Muscle layer of duodenum (tissue), 2 donors: ENCODE measurements around the gene CLASP1.

Experiments used
- H3K27ac ChIP-seq: one replicate; pipeline ENCODE4 v1.7.0; 2013; ENCODE audit warnings: mild to moderate bottlenecking, low read length
- H3K27me3 ChIP-seq: one replicate; pipeline ENCODE4 v1.7.0; 2013; ENCODE audit warnings: low read depth, mild to moderate bottlenecking, control low read depth, low read length
- H3K36me3 ChIP-seq, 2 donors: one replicate each; pipeline ENCODE4 v1.7.0; 2013; ENCODE audit warnings: low read length in 2 of 2, control low read depth in 1 of 2, mild to moderate bottlenecking in 1 of 2; ENCODE audit not compliant: insufficient read depth in 2 of 2, control insufficient read depth in 1 of 2
- H3K4me1 ChIP-seq, 2 donors: one replicate each; pipeline ENCODE4 v1.7.0; 2013; ENCODE audit warnings: low read length in 2 of 2, mild to moderate bottlenecking in 2 of 2, control low read depth in 1 of 2, moderate library complexity in 1 of 2; ENCODE audit not compliant: insufficient read depth in 2 of 2, control insufficient read depth in 1 of 2
- H3K4me3 ChIP-seq, 2 donors: one replicate each; pipeline ENCODE4 v1.7.0; 2013; ENCODE audit warnings: low read length in 2 of 2, low read depth in 1 of 2, mild to moderate bottlenecking in 1 of 2
- H3K9me3 ChIP-seq, 2 donors: one replicate each; pipeline ENCODE4 v1.7.0; 2013; ENCODE audit warnings: low read length in 2 of 2, control low read depth in 1 of 2, mild to moderate bottlenecking in 1 of 2; ENCODE audit not compliant: control insufficient read depth in 1 of 2
- donor health status: healthy.

CLASP1 gene

GRCh38 chr2:121595012-121595891, 54.0 kb downstream of the CLASP1 start:
- peak overlapping the region; percentile 65 for H3K27ac ChIP-seq
- H3K4me1 ChIP-seq, result peaks cover 0 to 18% of the 10 kb centered on the region in 2 donors
- no peaks in the 10 kb centered on the region for H3K9me3 ChIP-seq

GRCh38 chr2:121591199-121591598, 58.1 kb downstream of the CLASP1 start:
- H3K27ac ChIP-seq, result no peak overlapping the region
- H3K4me3 ChIP-seq, result no peak overlapping the region
- H3K4me1 ChIP-seq, result peaks cover 0 to 6% of the 10 kb centered on the region in 2 donors
- peaks cover 4 to 7% of the 10 kb centered on the region in 2 donors for H3K36me3 ChIP-seq
- no peaks in the 10 kb centered on the region for H3K27me3 ChIP-seq
- H3K9me3 ChIP-seq, result no peaks in the 10 kb centered on the region

More at GRCh38 chr2:121595012-121595891, 54.0 kb downstream of the CLASP1 start:
- no peaks in the 10 kb centered on the region for H3K36me3 ChIP-seq
- H3K4me3 ChIP-seq, result no peak overlapping the region
- no peaks in the 10 kb centered on the region for H3K27me3 ChIP-seq

GRCh38 chr2:121588357-121588756, 60.9 kb downstream of the CLASP1 start:
- Histone ChIP-seq H3K4me3 (no peak overlapping the region), H3K27me3 (no peaks in the 10 kb centered on the region), H3K27ac (no peak overlapping the region), H3K36me3 (peaks cover 4 to 7% of the 10 kb centered on the region in 2 donors), H3K9me3 (no peaks in the 10 kb centered on the region), H3K4me1 (peaks cover 0 to 3% of the 10 kb centered on the region in 2 donors)

GRCh38 chr2:121587131-121587530, 62.1 kb downstream of the CLASP1 start:
- Histone ChIP-seq H3K27ac (no peak overlapping the region), H3K4me3 (no peak overlapping the region), H3K36me3 (peaks cover 4 to 7% of the 10 kb centered on the region in 2 donors), H3K9me3 (no peaks in the 10 kb centered on the region), H3K4me1 (peaks cover 0 to 3% of the 10 kb centered on the region in 2 donors), H3K27me3 (no peaks in the 10 kb centered on the region)

GRCh38 chr2:121584741-121585140, 64.5 kb downstream of the CLASP1 start:
- no peak overlapping the region for H3K27ac ChIP-seq
- H3K27me3 ChIP-seq, result no peaks in the 10 kb centered on the region
- no peak overlapping the region for H3K4me3 ChIP-seq
- peaks cover 0 to 12% of the 10 kb centered on the region in 2 donors for H3K4me1 ChIP-seq
- H3K36me3 ChIP-seq, result peaks cover 4 to 7% of the 10 kb centered on the region in 2 donors
- H3K9me3 ChIP-seq, result no peaks in the 10 kb centered on the region

GRCh38 chr2:121583555-121583954, 65.7 kb downstream of the CLASP1 start:
- Histone ChIP-seq H3K36me3 (peaks cover 0 to 2% of the 10 kb centered on the region in 2 donors), H3K4me1 (peaks cover 0 to 12% of the 10 kb centered on the region in 2 donors), H3K4me3 (no peak overlapping the region), H3K27ac (no peak overlapping the region), H3K27me3 (no peaks in the 10 kb centered on the region), H3K9me3 (no peaks in the 10 kb centered on the region)

GRCh38 chr2:121582272-121582671, 67.0 kb downstream of the CLASP1 start:
- Histone ChIP-seq H3K27me3 (no peaks in the 10 kb centered on the region), H3K27ac (no peak overlapping the region), H3K9me3 (no peaks in the 10 kb centered on the region), H3K4me3 (no peak overlapping the region), H3K4me1 (peaks cover 0 to 12% of the 10 kb centered on the region in 2 donors), H3K36me3 (no peaks in the 10 kb centered on the region)

- H3K27me3 ChIP-seq, result no peaks in the 10 kb centered on the region
- H3K9me3 ChIP-seq, result no peaks in the 10 kb centered on the region
- H3K4me1 ChIP-seq, result peaks cover 0 to 9% of the 10 kb centered on the region in 2 donors
- H3K36me3 ChIP-seq, result no peaks in the 10 kb centered on the region
- no peak overlapping the region for H3K27ac ChIP-seq
- no peak overlapping the region for H3K4me3 ChIP-seq
These were observed 70.0 kb downstream of the CLASP1 start for GRCh38 chr2:121579309-121579708.

- Histone ChIP-seq H3K27ac (no peak overlapping the region), H3K4me3 (no peak overlapping the region), H3K9me3 (no peaks in the 10 kb centered on the region), H3K27me3 (no peaks in the 10 kb centered on the region), H3K4me1 (peaks cover 0 to 9% of the 10 kb centered on the region in 2 donors), H3K36me3 (no peaks in the 10 kb centered on the region)
These were observed 71.9 kb downstream of the CLASP1 start for GRCh38 chr2:121577381-121577780.

- H3K36me3 ChIP-seq, result no peaks in the 10 kb centered on the region
These were observed 73.0 kb downstream of the CLASP1 start for GRCh38 chr2:121576263-121576662.

GRCh38 chr2:121575800-121576199, 73.5 kb downstream of the CLASP1 start:
- Histone ChIP-seq H3K36me3 (no peaks in the 10 kb centered on the region), H3K27me3 (no peaks in the 10 kb centered on the region), H3K4me1 (peaks cover 0 to 6% of the 10 kb centered on the region in 2 donors), H3K9me3 (no peaks in the 10 kb centered on the region), H3K27ac (no peak overlapping the region), H3K4me3 (no peak overlapping the region)

More at GRCh38 chr2:121576263-121576662, 73.0 kb downstream of the CLASP1 start:
- H3K27ac ChIP-seq, result no peak overlapping the region
- H3K9me3 ChIP-seq, result no peaks in the 10 kb centered on the region
- no peaks in the 10 kb centered on the region for H3K27me3 ChIP-seq
- H3K4me3 ChIP-seq, result no peak overlapping the region
- H3K4me1 ChIP-seq, result peaks cover 0 to 9% of the 10 kb centered on the region in 2 donors
